ENCODE measurements around the gene XIST. TPM values are rescaled to one million over a fixed set of nuclear protein-coding genes. Genes with fewer than 3 reads are reported as not detected.

Gene XIST
- total and polyA plus RNA-seq, 2 of the 8 experiments (the other 6 are each of a cell fraction or from before 2014, with no cell fraction given) = 0.06 to 0.19 TPM

GRCh38 chrX:73812256-73812655 is 40.3 kb downstream of the XIST start:
- H3K4me1 ChIP-seq (replicated peaks in 1 of 4; ENCODE audit: control insufficient read depth in 3 of 4, insufficient read depth in 4 of 4, low read length in 3 of 4) = no peaks in the 10 kb centered on the region; a peak in 1 of 7 replicates
- DNase-seq (ENCODE audit: low read depth in 1 of 2, low spot score in 2 of 2) = no peak
- no peak overlapping the region for H3K56ac ChIP-seq (replicated peaks; ENCODE audit: insufficient read length, low read depth, low read length)
- CTCF ChIA-PET (ENCODE audit: partially characterized antibody) = no interaction called here
- no peaks in the 10 kb centered on the region for H3K79me1 ChIP-seq (ENCODE audit: low read depth, low read length)
- H3K4me2 ChIP-seq (ENCODE audit: insufficient read depth in 1 of 2, low read depth in 2 of 2, low read length in 2 of 2) = no peak overlapping the region
- H3K27ac ChIP-seq (ENCODE audit: low read depth, low read length) = no peak overlapping the region
- H2BK20ac ChIP-seq (ENCODE audit: low read length) = no peak overlapping the region
- peaks cover 8 to 10% of the 10 kb centered on the region in 2 experiments; a peak in 3 of 4 replicates for H3K9me3 ChIP-seq (ENCODE audit: insufficient read depth in 2 of 2, low read depth in 1 of 2, low read length in 1 of 2)
- no peak overlapping the region for H4K5ac ChIP-seq (ENCODE audit: insufficient read length, low read depth, low read length)
- H4K91ac ChIP-seq (replicated peaks; ENCODE audit: insufficient read length, low read length) = no peak overlapping the region
- no peaks in the 10 kb centered on the region for H3K23me2 ChIP-seq (ENCODE audit: low read depth, low read length)
- FAIRE-seq = no peak
- no peaks in the 10 kb centered on the region for H3K79me2 ChIP-seq (ENCODE audit: control insufficient read depth in 1 of 2, insufficient read depth in 2 of 2, low read length in 2 of 2)
- H2BK120ac ChIP-seq (replicated peaks; ENCODE audit: low read depth, low read length) = no peak overlapping the region
- no peak overlapping the region for H3K18ac ChIP-seq (ENCODE audit: extremely low read depth, low read length)
- no peak overlapping the region for H2BK12ac ChIP-seq (ENCODE audit: low read depth, low read length)
- H2AFZ ChIP-seq (ENCODE audit: low read length) = no peak overlapping the region
- POLR2A ChIA-PET (ENCODE audit: partially characterized antibody) = no interaction called here
- H2AK5ac ChIP-seq (ENCODE audit: low read depth, low read length) = no peak overlapping the region
- no peak overlapping the region for H3K14ac ChIP-seq (ENCODE audit: insufficient read length)
- no peaks in the 10 kb centered on the region for H3K27me3 ChIP-seq (replicated peaks in 1 of 4; ENCODE audit: control insufficient read depth in 3 of 4, extremely low read depth in 1 of 4, insufficient read depth in 3 of 4, low read length in 3 of 4)
- no peak overlapping the region for H2BK15ac ChIP-seq (ENCODE audit: low read length)
- H2BK5ac ChIP-seq (ENCODE audit: low read depth, low read length) = no peak overlapping the region
- H3K23ac ChIP-seq (ENCODE audit: insufficient read length) = no peak overlapping the region
- H3K4me3 ChIP-seq (ENCODE audit: extremely low read depth in 1 of 4, insufficient read depth in 2 of 4, low read depth in 3 of 4, low read length in 4 of 4) = no peak overlapping the region
- H4K20me1 ChIP-seq (replicated peaks in 1 of 2; ENCODE audit: control insufficient read depth in 1 of 2, insufficient read depth in 2 of 2, low read length in 2 of 2) = no peaks in the 10 kb centered on the region
- no peaks in the 10 kb centered on the region; a peak in 1 of 8 replicates for H3K36me3 ChIP-seq (ENCODE audit: control insufficient read depth in 2 of 4, insufficient read depth in 4 of 4, low read length in 3 of 4)
- no peak overlapping the region for H3K4ac ChIP-seq (replicated peaks; ENCODE audit: insufficient read length, low read depth, low read length)
- H4K8ac ChIP-seq (ENCODE audit: extremely low read depth, insufficient read depth, low read length) = no peak overlapping the region
- H3K9ac ChIP-seq (replicated peaks in 1 of 4; ENCODE audit: extremely low read depth in 1 of 4, low read depth in 3 of 4, low read length in 3 of 4) = no peak overlapping the region
- TF ChIP-seq E2F6 (IDR thresholded peaks at IDR 0.05) (no peak), NRF1 (IDR thresholded peaks at IDR 0.05; ENCODE audit: low read depth, low read length) (no peak), SP1 (IDR thresholded peaks at IDR 0.05; ENCODE audit: low read depth, low read length) (no peak), ZNF274 (IDR thresholded peaks at IDR 0.05; ENCODE audit: borderline replicate concordance, extremely low read depth, low read length) (no peak), KDM5A (IDR thresholded peaks at IDR 0.05; ENCODE audit: low read length) (no peak), CBX8 (IDR thresholded peaks at IDR 0.05; ENCODE audit: borderline replicate concordance, low read depth, low read length) (no peak), CBX5 (IDR thresholded peaks at IDR 0.05; ENCODE audit: low read depth, low read length) (no peak), GABPA (IDR thresholded peaks at IDR 0.05; ENCODE audit: borderline replicate concordance, insufficient read depth, low read length) (no peak), CEBPB (IDR thresholded peaks at IDR 0.05; ENCODE audit: low read depth, low read length) (no peak), SUZ12 (IDR thresholded peaks at IDR 0.05; ENCODE audit: low read length) (no peak)
